ENCODE measurements around the gene TMCC1.
A peak's percentile ranks its signal among the peaks of the same experiment; 100 is the strongest.

TMCC1 gene

GRCh38 chr3:129747992-129748391 lies 145.5 kb downstream of the TMCC1 start:
- Histone ChIP-seq H3K9me3 (replicated peaks in 1 of 11) (peaks cover 10 to 18% (median 12%) of the 10 kb centered on the region in 11 experiments), H3K27me3 (no peaks in the 10 kb centered on the region), H3K9ac (no peak overlapping the region), H4K20me1 (peaks cover 0 to 78% (median 0%) of the 10 kb centered on the region in 11 experiments; a peak in 6 of 22 replicates), H3K27ac (no peak overlapping the region), H3K4me2 (no peak overlapping the region), H3K36me3 (peaks cover 0 to 20% (median 7%) of the 10 kb centered on the region in 11 experiments; a peak in 14 of 22 replicates), H3K4me1 (peaks cover 0 to 10% (median 0%) of the 10 kb centered on the region in 10 experiments; a peak in 1 of 20 replicates), H3K4me3 (no peak overlapping the region)
- no peak for TF ChIP-seq Cebpa-rat (IDR thresholded peaks at IDR 0.05)

- peaks cover 1 to 9% (median 4%) of the 10 kb centered on the region in 11 experiments; a peak in 15 of 22 replicates for H3K9me3 ChIP-seq (replicated peaks in 1 of 11)
- H3K4me1 ChIP-seq = peaks cover 0 to 14% (median 4%) of the 10 kb centered on the region in 10 experiments; a peak in 9 of 20 replicates
- no peak overlapping the region for H3K27ac ChIP-seq
- TF ChIP-seq Cebpa-rat (IDR thresholded peaks at IDR 0.05) = no peak
- H3K4me2 ChIP-seq = no peak overlapping the region
- H3K27me3 ChIP-seq = no peaks in the 10 kb centered on the region
- no peak overlapping the region for H3K9ac ChIP-seq
- H4K20me1 ChIP-seq = peaks cover 0 to 87% (median 0%) of the 10 kb centered on the region in 11 experiments; a peak in 6 of 22 replicates
- no peak overlapping the region for H3K4me3 ChIP-seq
- H3K36me3 ChIP-seq = peaks cover 0 to 12% (median 0%) of the 10 kb centered on the region in 11 experiments; a peak in 3 of 22 replicates
Observed at GRCh38 chr3:129747136-129747535, 146.4 kb downstream of the TMCC1 start.

GRCh38 chr3:129746629-129747028 lies 146.9 kb downstream of the TMCC1 start:
- H3K9ac ChIP-seq = no peak overlapping the region
- no peaks in the 10 kb centered on the region for H3K27me3 ChIP-seq
- no peak overlapping the region for H3K4me2 ChIP-seq
- no peak for TF ChIP-seq Cebpa-rat (IDR thresholded peaks at IDR 0.05)
- H3K36me3 ChIP-seq = 0 out of 22 replicates have a peak, but pooled peaks cover 0 to 7% (median 0%) of the 10 kb centered on the region in 11 experiments
- peaks cover 0 to 16% (median 8%) of the 10 kb centered on the region in 10 experiments; a peak in 9 of 20 replicates for H3K4me1 ChIP-seq
- peaks cover 0 to 4% (median 0%) of the 10 kb centered on the region in 11 experiments; a peak in 4 of 22 replicates for H3K9me3 ChIP-seq (replicated peaks in 1 of 11)
- no peak overlapping the region for H3K4me3 ChIP-seq
- peaks cover 0 to 90% (median 0%) of the 10 kb centered on the region in 11 experiments; a peak in 6 of 22 replicates for H4K20me1 ChIP-seq
- H3K27ac ChIP-seq = no peak overlapping the region

GRCh38 chr3:129745253-129745652 lies 148.3 kb downstream of the TMCC1 start:
- TF ChIP-seq Cebpa-rat (IDR thresholded peaks at IDR 0.05) = no peak
- 0 out of 22 replicates have a peak, but pooled peaks cover 0 to 4% (median 0%) of the 10 kb centered on the region in 11 experiments for H3K36me3 ChIP-seq
- H3K27ac ChIP-seq = no peak overlapping the region
- peaks cover 0 to 16% (median 8%) of the 10 kb centered on the region in 10 experiments; a peak in 11 of 20 replicates for H3K4me1 ChIP-seq
- no peaks in the 10 kb centered on the region for H3K27me3 ChIP-seq
- H4K20me1 ChIP-seq = peaks cover 0 to 98% (median 0%) of the 10 kb centered on the region in 11 experiments; a peak in 6 of 22 replicates
- H3K4me2 ChIP-seq = no peak overlapping the region
- no peak overlapping the region for H3K4me3 ChIP-seq
- H3K9ac ChIP-seq = no peak overlapping the region
- H3K9me3 ChIP-seq (replicated peaks in 1 of 11) = no peaks in the 10 kb centered on the region

- no peak for TF ChIP-seq Cebpa-rat (IDR thresholded peaks at IDR 0.05)
- no peak overlapping the region for H3K4me3 ChIP-seq
- peaks cover 0 to 9% (median 0%) of the 10 kb centered on the region in 11 experiments; a peak in 3 of 22 replicates for H3K36me3 ChIP-seq
- peaks cover 0 to 88% (median 0%) of the 10 kb centered on the region in 11 experiments; a peak in 6 of 22 replicates for H4K20me1 ChIP-seq
- no peaks in the 10 kb centered on the region for H3K27me3 ChIP-seq
- peak overlapping the region in 1 of 11 experiments; percentile 28; a peak in 2 of 22 replicates for H3K4me2 ChIP-seq
- H3K27ac ChIP-seq = no peak overlapping the region
- no peaks in the 10 kb centered on the region for H3K9me3 ChIP-seq (replicated peaks in 1 of 11)
- peaks cover 5 to 32% (median 17%) of the 10 kb centered on the region in 10 experiments; a peak in 19 of 20 replicates for H3K4me1 ChIP-seq
- no peak overlapping the region for H3K9ac ChIP-seq
Observed at GRCh38 chr3:129741794-129742193, 151.7 kb downstream of the TMCC1 start.

GRCh38 chr3:129740090-129740489 lies 153.4 kb downstream of the TMCC1 start:
- no peak overlapping the region for H3K4me3 ChIP-seq
- peaks cover 0 to 20% (median 0%) of the 10 kb centered on the region in 11 experiments; a peak in 4 of 22 replicates for H3K36me3 ChIP-seq
- no peaks in the 10 kb centered on the region for H3K9me3 ChIP-seq (replicated peaks in 1 of 11)
- no peak for TF ChIP-seq Cebpa-rat (IDR thresholded peaks at IDR 0.05)
- H3K4me1 ChIP-seq = peaks cover 5 to 32% (median 17%) of the 10 kb centered on the region in 10 experiments; a peak in 19 of 20 replicates
- peaks cover 0 to 81% (median 0%) of the 10 kb centered on the region in 11 experiments; a peak in 3 of 22 replicates for H4K20me1 ChIP-seq
- H3K9ac ChIP-seq = no peak overlapping the region
- peak overlapping the region in 1 of 11 experiments; percentile 3; a peak in 4 of 22 replicates for H3K4me2 ChIP-seq
- no peaks in the 10 kb centered on the region for H3K27me3 ChIP-seq
- H3K27ac ChIP-seq = no peak overlapping the region

GRCh38 chr3:129739634-129740033 lies 153.9 kb downstream of the TMCC1 start:
- H4K20me1 ChIP-seq = peaks cover 0 to 80% (median 0%) of the 10 kb centered on the region in 11 experiments; a peak in 2 of 22 replicates
- no peaks in the 10 kb centered on the region for H3K9me3 ChIP-seq (replicated peaks in 1 of 11)
- no peak overlapping the region for H3K9ac ChIP-seq
- H3K27ac ChIP-seq = no peak overlapping the region
- H3K4me2 ChIP-seq = peak overlapping the region in 1 of 11 experiments; percentile 3; a peak in 3 of 22 replicates
- no peak for TF ChIP-seq Cebpa-rat (IDR thresholded peaks at IDR 0.05)
- no peaks in the 10 kb centered on the region for H3K27me3 ChIP-seq
- H3K4me3 ChIP-seq = no peak overlapping the region
- H3K36me3 ChIP-seq = peaks cover 0 to 23% (median 0%) of the 10 kb centered on the region in 11 experiments; a peak in 4 of 22 replicates
- H3K4me1 ChIP-seq = peaks cover 5 to 32% (median 17%) of the 10 kb centered on the region in 10 experiments; a peak in 19 of 20 replicates

GRCh38 chr3:129738172-129738571 lies 155.3 kb downstream of the TMCC1 start:
- no peak overlapping the region for H3K27ac ChIP-seq
- no peak for TF ChIP-seq Cebpa-rat (IDR thresholded peaks at IDR 0.05)
- H3K4me3 ChIP-seq = no peak overlapping the region
- H3K4me2 ChIP-seq = peak overlapping the region in 9 of 11 experiments; percentile 5 to 55 (median 24); a peak in 13 of 22 replicates
- H3K4me1 ChIP-seq = peaks cover 5 to 32% (median 17%) of the 10 kb centered on the region in 10 experiments; a peak in 19 of 20 replicates
- H4K20me1 ChIP-seq = peaks cover 0 to 79% (median 0%) of the 10 kb centered on the region in 11 experiments; a peak in 2 of 22 replicates
- peaks cover 0 to 23% (median 0%) of the 10 kb centered on the region in 11 experiments; a peak in 4 of 22 replicates for H3K36me3 ChIP-seq
- H3K9me3 ChIP-seq (replicated peaks in 1 of 11) = no peaks in the 10 kb centered on the region
- H3K9ac ChIP-seq = no peak overlapping the region
- no peaks in the 10 kb centered on the region for H3K27me3 ChIP-seq

GRCh38 chr3:129736070-129736469 lies 157.4 kb downstream of the TMCC1 start:
- H3K9me3 ChIP-seq (replicated peaks in 1 of 11) = no peaks in the 10 kb centered on the region
- no peak overlapping the region for H3K4me3 ChIP-seq
- peaks cover 5 to 40% (median 10%) of the 10 kb centered on the region in 10 experiments; a peak in 15 of 20 replicates for H3K4me1 ChIP-seq
- H3K27ac ChIP-seq = no peak overlapping the region
- peaks cover 0 to 77% (median 0%) of the 10 kb centered on the region in 11 experiments; a peak in 2 of 22 replicates for H4K20me1 ChIP-seq
- H3K36me3 ChIP-seq = peaks cover 0 to 23% (median 0%) of the 10 kb centered on the region in 11 experiments; a peak in 4 of 22 replicates
- no peak overlapping the region for H3K4me2 ChIP-seq
- no peak for TF ChIP-seq Cebpa-rat (IDR thresholded peaks at IDR 0.05)
- H3K27me3 ChIP-seq = no peaks in the 10 kb centered on the region
- H3K9ac ChIP-seq = no peak overlapping the region

All from BLaER1 treated with 17β-estradiol and CSF1 and Interleukin-3, amounts not matched to agents 10 nM and 100 nM (cell line).